Subcutaneous abdominal adipose tissue (tissue), 5 donors: Measurements from ENCODE around the gene ASPA.
"Not testable (repeated sequence)": the region's sequence is repeated elsewhere in the genome, so short reads cannot be mapped to it uniquely, and the experiment has no call there.

Experiments
- H3K27ac ChIP-seq: one replicate; pipeline ENCODE4 v1.7.0; 2013; ENCODE audit warnings: low read depth, mild to moderate bottlenecking, inconsistent platforms, low read length, moderate library complexity
- H3K27me3 ChIP-seq, 5 donors: one replicate each; pipeline ENCODE4 v1.7.0; 2013; ENCODE audit warnings: low read length in 5 of 5, inconsistent platforms in 1 of 5; ENCODE audit not compliant: control insufficient read depth in 5 of 5, insufficient read depth in 4 of 5
- H3K36me3 ChIP-seq, 5 donors: one replicate each; pipeline ENCODE4 v1.7.0; 2013; ENCODE audit warnings: low read length in 5 of 5; ENCODE audit not compliant: control insufficient read depth in 5 of 5, insufficient read depth in 5 of 5
- H3K4me1 ChIP-seq, 5 donors: one replicate each; pipeline ENCODE4 v1.7.0; 2013; ENCODE audit warnings: low read length in 5 of 5, mild to moderate bottlenecking in 3 of 5, moderate library complexity in 1 of 5; ENCODE audit not compliant: control insufficient read depth in 5 of 5, insufficient read depth in 5 of 5
- H3K4me3 ChIP-seq, 5 donors: one replicate each; pipeline ENCODE4 v1.7.0; 2013; ENCODE audit warnings: low read length in 5 of 5, low read depth in 1 of 5
- H3K9ac ChIP-seq, 5 donors: one replicate each; pipeline ENCODE4 v1.7.0; 2013; ENCODE audit warnings: low read length in 5 of 5, mild to moderate bottlenecking in 4 of 5, moderate library complexity in 3 of 5
- H3K9me3 ChIP-seq, 5 donors: one replicate each; pipeline ENCODE4 v1.7.0; 2013; ENCODE audit warnings: low read length in 5 of 5; ENCODE audit not compliant: control insufficient read depth in 5 of 5
- donor health status: healthy.
- donor health status: healthy.
- donor health status: healthy.
- donor health status: healthy.
- donor health status: healthy.

Gene ASPA

DNA sequence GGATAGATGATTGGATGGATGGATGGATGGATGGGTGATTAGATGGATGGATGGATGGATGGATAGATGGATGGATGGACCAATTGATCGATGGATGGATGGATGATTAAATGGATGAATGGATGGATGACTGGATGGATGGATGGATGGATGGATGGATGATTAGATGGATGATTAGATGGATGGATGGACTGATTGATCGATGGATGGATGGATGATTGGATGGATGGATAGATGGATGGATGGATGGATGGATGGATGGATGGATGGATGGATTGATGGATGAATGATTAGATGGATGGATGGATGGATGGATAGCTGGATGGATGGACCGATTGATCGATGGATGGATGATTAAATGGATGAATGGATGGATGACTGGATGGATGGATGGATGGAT, 43.7 kb downstream of the ASPA start:
- not testable (repeated sequence) for H3K4me1 ChIP-seq, H3K4me3 ChIP-seq, H3K9me3 ChIP-seq, H3K27ac ChIP-seq, H3K36me3 ChIP-seq, H3K9ac ChIP-seq, H3K27me3 ChIP-seq

DNA sequence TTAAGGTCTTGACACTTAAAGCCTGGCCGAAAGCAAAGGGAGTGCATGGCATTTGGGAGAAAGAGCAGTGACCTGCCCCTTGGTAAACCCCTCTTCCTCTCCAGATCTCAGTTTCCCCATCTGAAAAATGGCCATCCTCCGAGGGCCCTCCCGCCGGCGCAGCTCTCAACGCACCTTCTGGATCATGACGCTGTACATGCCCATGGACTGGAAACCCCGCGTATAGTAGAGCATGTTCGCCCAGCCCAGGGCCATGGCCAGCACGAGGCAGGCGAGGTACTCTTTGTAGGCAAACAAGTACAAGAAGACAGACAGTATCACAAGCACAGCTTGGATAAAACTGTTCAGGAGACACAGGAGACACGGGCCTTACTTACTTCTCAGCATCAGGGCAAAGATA, 48.2 kb downstream of the ASPA start:
- Histone ChIP-seq H3K36me3 (peaks cover 0 to 9% (median 5%) of the 10 kb centered on the region in 5 donors), H3K27ac (no peak overlapping the region), H3K27me3 (no peaks in the 10 kb centered on the region), H3K9ac (no peak overlapping the region), H3K9me3 (no peaks in the 10 kb centered on the region), H3K4me1 (peaks cover 0 to 8% (median 1%) of the 10 kb centered on the region in 5 donors), H3K4me3 (no peak overlapping the region)

DNA sequence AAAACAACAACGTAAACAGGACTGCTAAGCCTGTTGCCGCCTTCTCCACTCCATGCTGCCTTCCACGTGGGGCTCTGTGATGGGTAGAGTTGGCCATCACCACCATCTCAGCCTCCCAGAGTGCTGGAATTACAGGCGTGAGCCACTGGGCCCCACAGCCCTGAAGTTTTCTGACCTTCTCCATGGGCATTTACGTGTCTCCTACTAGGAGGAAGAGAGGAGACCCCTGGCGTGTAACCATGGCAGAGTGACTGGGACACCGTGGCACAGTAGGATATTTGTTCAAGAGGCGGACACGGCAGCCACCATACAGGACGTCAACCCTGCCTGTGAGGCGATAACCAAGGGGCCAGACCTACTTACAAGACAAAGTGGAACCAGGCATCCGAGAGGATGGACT, 50.7 kb downstream of the ASPA start:
- Histone ChIP-seq H3K9ac (no peak overlapping the region), H3K4me3 (no peak overlapping the region), H3K27ac (no peak overlapping the region), H3K4me1 (peaks cover 1 to 31% (median 24%) of the 10 kb centered on the region in 5 donors), H3K9me3 (no peaks in the 10 kb centered on the region), H3K36me3 (peaks cover 0 to 7% (median 5%) of the 10 kb centered on the region in 5 donors), H3K27me3 (peaks cover 0 to 3% (median 0%) of the 10 kb centered on the region in 5 donors)

DNA sequence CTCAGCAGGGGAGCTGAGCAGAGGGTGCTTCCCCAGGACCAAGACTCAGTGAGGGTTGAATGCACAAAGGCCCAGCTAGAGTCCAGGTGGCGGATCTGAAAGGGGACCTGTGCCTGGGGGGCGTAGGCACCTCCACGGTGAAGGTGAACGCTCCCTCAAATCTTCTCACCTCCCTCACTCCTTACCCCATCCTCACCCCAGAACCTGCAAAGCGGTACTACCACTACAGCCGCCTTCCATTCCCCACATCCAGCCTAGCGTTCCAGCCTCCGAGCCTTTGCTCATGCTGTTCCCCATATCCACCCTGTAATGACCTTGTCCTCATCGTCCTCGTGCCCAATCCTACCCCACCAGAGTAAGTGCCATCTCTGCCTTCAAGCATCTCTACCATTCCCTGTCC, 51.2 kb downstream of the ASPA start:
- Histone ChIP-seq H3K4me1 (peaks cover 1 to 32% (median 27%) of the 10 kb centered on the region in 5 donors), H3K36me3 (peaks cover 0 to 7% (median 5%) of the 10 kb centered on the region in 5 donors), H3K9me3 (no peaks in the 10 kb centered on the region), H3K27me3 (peaks cover 0 to 3% (median 0%) of the 10 kb centered on the region in 5 donors), H3K27ac (no peak overlapping the region), H3K9ac (no peak overlapping the region), H3K4me3 (no peak overlapping the region)

DNA sequence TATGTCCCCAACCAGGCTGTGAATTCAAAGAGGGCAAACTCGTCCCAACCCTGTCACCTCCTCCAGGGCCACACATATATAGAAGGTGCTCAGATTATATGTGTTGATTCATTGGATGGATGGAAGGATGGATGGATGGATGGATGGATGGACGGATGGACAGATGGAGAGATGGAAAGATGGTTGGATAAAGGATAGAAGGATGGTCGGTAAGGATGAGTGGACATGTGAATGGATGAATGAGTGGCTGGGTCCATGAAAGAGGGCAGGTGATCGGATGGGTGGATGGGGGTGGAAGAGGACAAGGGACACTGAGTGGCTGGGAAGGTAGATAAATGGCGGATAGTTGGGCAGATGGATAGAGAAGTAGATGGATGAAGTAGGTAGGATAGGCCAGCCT, 51.7 kb downstream of the ASPA start:
- Histone ChIP-seq H3K4me3 (no peak overlapping the region), H3K9me3 (no peaks in the 10 kb centered on the region), H3K36me3 (peaks cover 0 to 7% (median 5%) of the 10 kb centered on the region in 5 donors), H3K9ac (no peak overlapping the region), H3K27me3 (peaks cover 0 to 3% (median 0%) of the 10 kb centered on the region in 5 donors), H3K27ac (no peak overlapping the region), H3K4me1 (peaks cover 1 to 32% (median 27%) of the 10 kb centered on the region in 5 donors)

DNA sequence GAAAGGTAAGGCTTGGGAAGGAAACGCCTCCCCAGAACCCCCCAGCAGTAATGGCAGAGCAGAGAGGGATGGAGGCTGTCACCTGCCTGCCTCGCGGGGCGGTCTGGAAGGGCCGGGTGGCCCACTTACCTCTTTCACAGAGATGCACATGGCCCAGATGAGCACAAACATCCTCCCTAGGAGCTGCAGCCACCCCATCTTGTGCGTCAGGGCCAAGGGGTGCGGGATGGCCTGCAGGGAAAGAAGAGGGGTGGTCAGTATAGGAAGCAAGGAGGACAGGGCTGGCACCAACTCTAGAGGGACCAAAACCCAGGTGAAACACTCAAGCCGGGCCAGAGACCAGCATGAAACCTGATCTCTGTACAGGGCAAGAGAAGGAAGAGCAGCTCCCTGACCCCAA, 52.1 kb downstream of the ASPA start:
- Histone ChIP-seq H3K4me3 (no peak overlapping the region), H3K4me1 (peaks cover 1 to 32% (median 27%) of the 10 kb centered on the region in 5 donors), H3K27ac (no peak overlapping the region), H3K9ac (no peak overlapping the region), H3K27me3 (peaks cover 0 to 3% (median 0%) of the 10 kb centered on the region in 5 donors), H3K36me3 (peaks cover 0 to 7% (median 5%) of the 10 kb centered on the region in 5 donors), H3K9me3 (no peaks in the 10 kb centered on the region)

DNA sequence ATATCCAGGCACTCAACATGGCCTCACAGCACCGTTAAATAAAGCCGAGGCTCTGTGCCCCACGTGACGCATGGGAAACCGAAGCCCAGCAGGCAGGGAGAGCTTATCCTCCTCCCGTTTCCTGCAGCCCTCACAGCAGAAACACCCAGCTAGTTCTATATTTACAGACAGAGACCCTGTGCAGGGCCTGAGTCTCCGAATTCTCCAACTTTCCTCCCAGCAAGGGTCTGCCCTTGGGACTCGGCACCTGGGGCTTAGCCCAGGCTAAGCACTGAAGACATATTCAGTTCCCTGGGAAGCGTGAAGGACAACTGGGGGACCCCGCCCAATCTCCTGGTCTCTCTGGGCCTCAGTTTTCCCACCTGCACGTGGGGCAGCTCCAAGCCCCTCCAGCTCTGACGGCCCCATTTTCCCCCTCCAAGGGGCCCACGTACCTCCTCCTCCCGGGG, 52.6 kb downstream of the ASPA start:
- Histone ChIP-seq H3K9me3 (no peaks in the 10 kb centered on the region), H3K9ac (no peak overlapping the region), H3K4me1 (peaks cover 1 to 32% (median 27%) of the 10 kb centered on the region in 5 donors), H3K36me3 (peaks cover 0 to 7% (median 5%) of the 10 kb centered on the region in 5 donors), H3K4me3 (peak overlapping the region in 1 of 5 donors; percentile 4), H3K27me3 (peaks cover 0 to 3% (median 0%) of the 10 kb centered on the region in 5 donors), H3K27ac (no peak overlapping the region)

DNA sequence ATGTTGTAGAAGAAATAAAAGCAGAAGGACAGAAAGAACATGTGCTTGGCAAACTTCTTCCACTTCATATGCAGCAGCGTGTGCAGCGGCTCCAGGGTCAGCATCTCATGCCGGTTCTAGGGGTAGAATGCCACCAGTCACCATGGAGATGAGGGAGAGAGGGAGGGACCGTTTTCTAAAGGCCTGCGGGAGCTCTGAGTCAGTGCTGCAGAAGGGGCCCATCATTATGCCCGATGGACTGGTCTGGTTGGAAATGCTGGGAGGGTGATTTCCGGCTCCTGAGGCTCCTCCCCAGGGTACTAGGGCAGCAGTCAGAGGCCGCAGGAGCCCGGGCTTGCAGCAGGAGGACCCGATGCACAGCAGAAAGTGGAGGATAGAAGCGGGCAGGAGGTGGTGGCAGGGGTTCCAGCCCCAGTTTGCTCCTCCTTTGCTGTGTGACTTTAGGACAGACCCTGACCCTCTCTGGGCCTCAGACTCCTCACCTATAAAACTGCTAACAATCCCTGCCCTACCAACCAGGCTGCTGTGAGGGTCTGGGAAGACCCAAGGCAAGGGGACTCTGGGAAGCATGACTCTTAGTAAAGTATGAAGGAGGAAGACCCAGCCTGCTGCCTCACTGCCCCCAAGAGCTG, 53.2 kb downstream of the ASPA start:
- H3K9me3 ChIP-seq = no peaks in the 10 kb centered on the region
- H3K9ac ChIP-seq = no peak overlapping the region
- peaks cover 1 to 32% (median 27%) of the 10 kb centered on the region in 5 donors for H3K4me1 ChIP-seq
- H3K27ac ChIP-seq = no peak overlapping the region
- peaks cover 0 to 3% (median 0%) of the 10 kb centered on the region in 5 donors for H3K27me3 ChIP-seq
- H3K4me3 ChIP-seq = no peak overlapping the region
- peaks cover 0 to 7% (median 5%) of the 10 kb centered on the region in 5 donors for H3K36me3 ChIP-seq

DNA sequence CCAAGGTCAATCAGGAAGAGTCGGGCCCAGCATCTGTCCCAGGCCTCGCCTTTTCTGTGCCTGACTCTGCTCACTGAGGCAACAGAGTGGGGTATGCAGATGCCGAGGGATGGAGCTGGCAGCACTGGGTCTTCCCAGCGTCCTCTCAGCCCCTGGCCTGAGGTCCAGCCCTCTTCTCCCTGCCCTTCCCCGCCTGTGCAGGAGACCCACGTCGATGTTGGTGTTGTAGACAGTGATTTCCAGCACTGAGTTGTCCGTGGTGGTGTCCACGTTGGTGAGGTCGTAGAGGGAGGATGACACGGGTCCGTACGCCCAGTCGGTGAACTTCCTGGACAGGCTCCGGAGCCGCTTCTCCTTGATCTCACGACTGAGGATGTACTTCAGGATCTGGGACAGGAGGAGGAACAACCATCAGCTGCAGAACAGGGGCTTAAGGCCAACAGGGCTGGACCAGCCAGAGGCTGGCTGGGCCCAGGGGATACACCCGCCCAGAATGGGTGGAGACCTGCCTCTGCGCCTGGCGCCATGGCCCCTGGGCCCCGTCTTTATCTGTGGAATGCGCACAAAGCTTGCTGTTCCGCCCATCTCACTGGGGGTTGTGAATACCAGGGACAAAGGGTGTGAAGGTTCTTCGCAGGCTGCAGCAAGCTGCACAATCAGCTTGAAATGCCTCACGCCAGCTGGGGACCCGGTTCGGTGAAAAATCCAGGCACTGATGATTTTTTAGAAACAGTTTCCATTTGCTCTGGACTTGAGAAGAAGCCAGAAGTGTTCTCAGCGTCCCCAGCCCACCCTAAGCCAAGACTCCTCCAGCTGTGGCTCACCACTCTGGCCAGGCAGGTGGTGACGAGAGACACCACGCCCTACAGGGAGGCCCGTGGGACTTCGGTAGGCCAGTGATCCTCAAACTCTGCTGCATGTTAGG, 54.3 kb downstream of the ASPA start:
- no peaks in the 10 kb centered on the region for H3K9me3 ChIP-seq
- H3K27me3 ChIP-seq = peaks cover 0 to 3% (median 0%) of the 10 kb centered on the region in 5 donors
- no peak overlapping the region for H3K27ac ChIP-seq
- peaks cover 0 to 7% (median 5%) of the 10 kb centered on the region in 5 donors for H3K36me3 ChIP-seq
- peak overlapping the region in 3 of 5 donors; percentile 6 to 39 (median 27) for H3K4me3 ChIP-seq
- no peak overlapping the region for H3K9ac ChIP-seq
- peaks cover 1 to 33% (median 28%) of the 10 kb centered on the region in 5 donors for H3K4me1 ChIP-seq
